ENCODE measurements around the gene IL17RD. TPM values are rescaled to one million over a fixed set of nuclear protein-coding genes. Genes with fewer than 3 reads are reported as not detected.

IL17RD gene
- 4.2 and 5.4 TPM in 2 replicates for total RNA-seq

GRCh38 chr3:57164657-57165573, at the start of gene IL17RD:
Gene IL17RD, minus strand, starts transcription at chr3:57165353. Its CDS starts 67 bp downstream, at chr3:57165286.

GRCh38 chr3:57199895-57200297, 34.7 kb upstream of the IL17RD start, which contains the start of gene HESX1:
Gene HESX1, minus strand, starts transcription at chr3:57199978. Its CDS starts 60 bp downstream, at chr3:57199918.

GRCh38 chr3:57060089-57060821, 104.9 kb downstream of the IL17RD start, which contains the start of gene SPATA12:
Gene SPATA12, plus strand, starts transcription at chr3:57060664. Its CDS starts 13,031 bp downstream, at chr3:57073695.

Other genes starting within 250 kb of the IL17RD start
- under 0.01 TPM in 1 of 2 replicates, not detected in the other for gene SPATA12, start 104.7 kb downstream of the IL17RD start, total RNA-seq
- 0.52 and 0.65 TPM in 2 replicates for gene HESX1, start 34.6 kb upstream of the IL17RD start, total RNA-seq
- 69.4 and 75.8 TPM in 2 replicates for gene APPL1, start 62.4 kb upstream of the IL17RD start, total RNA-seq
- under 0.01 and 0.11 TPM in 2 replicates for gene ASB14, start 127.3 kb upstream of the IL17RD start, total RNA-seq

All from articular chondrocyte of knee joint (primary cell).